ENCODE measurements around the gene GRM2.

The GRM2 gene

GRCh38 chr3:51702156-51702555 is 4.7 kb upstream of the GRM2 start:
- Histone ChIP-seq H3K9me3 (no peaks in the 10 kb centered on the region), H3K27me3 (peaks cover 10% of the 10 kb centered on the region), H3K36me3 (peaks cover 86% of the 10 kb centered on the region), H3K4me3 (ENCODE audit: low read depth in 1 of 2, low read length in 1 of 2) (no peak overlapping the region), H3K4me1 (ENCODE audit: control insufficient read depth in 1 of 2, insufficient read depth in 1 of 2, low read depth in 1 of 2, low read length in 1 of 2) (no peaks in the 10 kb centered on the region), H3K27ac (no peak overlapping the region)
- TF ChIP-seq, protein P1, sequence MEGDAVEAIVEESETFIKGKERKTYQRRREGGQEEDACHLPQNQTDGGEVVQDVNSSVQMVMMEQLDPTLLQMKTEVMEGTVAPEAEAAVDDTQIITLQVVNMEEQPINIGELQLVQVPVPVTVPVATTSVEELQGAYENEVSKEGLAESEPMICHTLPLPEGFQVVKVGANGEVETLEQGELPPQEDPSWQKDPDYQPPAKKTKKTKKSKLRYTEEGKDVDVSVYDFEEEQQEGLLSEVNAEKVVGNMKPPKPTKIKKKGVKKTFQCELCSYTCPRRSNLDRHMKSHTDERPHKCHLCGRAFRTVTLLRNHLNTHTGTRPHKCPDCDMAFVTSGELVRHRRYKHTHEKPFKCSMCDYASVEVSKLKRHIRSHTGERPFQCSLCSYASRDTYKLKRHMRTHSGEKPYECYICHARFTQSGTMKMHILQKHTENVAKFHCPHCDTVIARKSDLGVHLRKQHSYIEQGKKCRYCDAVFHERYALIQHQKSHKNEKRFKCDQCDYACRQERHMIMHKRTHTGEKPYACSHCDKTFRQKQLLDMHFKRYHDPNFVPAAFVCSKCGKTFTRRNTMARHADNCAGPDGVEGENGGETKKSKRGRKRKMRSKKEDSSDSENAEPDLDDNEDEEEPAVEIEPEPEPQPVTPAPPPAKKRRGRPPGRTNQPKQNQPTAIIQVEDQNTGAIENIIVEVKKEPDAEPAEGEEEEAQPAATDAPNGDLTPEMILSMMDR (IDR thresholded peaks at IDR 0.05): no peak

DNA sequence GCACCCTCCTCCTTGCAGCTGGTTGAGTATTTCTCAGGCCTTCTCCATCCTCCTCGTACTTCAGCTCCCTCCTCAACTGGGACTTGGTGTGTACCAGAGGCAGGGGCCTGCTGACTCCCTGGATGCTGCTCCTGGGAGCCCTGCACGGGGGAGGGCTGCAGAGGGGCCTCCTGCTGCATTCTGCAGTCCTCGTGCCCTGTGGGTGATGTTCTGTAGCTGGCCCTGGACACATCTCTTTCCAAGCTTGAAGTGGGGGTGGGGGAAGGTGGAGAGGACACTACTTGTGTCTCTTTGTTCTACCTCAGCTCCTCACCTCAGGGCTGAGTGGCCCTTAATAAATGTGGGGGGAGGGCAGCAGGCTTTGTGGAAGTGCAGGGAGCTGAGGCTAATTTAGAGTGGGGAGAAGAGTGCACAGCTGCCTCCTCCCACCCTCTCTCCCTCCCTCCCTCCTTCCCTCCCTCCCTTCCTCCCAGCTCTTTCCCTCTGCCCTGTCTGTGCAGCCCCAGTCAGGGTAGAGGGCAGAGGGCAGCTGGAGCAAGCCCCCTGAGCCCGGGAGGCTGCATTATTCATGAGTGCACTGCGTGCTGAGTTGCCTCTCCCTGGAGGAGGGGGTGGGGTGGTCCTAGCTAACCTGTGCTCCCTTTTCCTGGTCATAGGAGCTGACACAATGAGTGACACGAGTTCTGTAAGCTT is 3.7 kb upstream of the GRM2 start:
- no peak overlapping the region for H3K4me3 ChIP-seq (ENCODE audit: low read depth in 1 of 2, low read length in 1 of 2)
- peaks cover 21% of the 10 kb centered on the region for H3K27me3 ChIP-seq
- H3K9me3 ChIP-seq: no peaks in the 10 kb centered on the region
- peaks cover 76% of the 10 kb centered on the region for H3K36me3 ChIP-seq
- TF ChIP-seq, protein P1 (IDR thresholded peaks at IDR 0.05): no peak
- H3K27ac ChIP-seq: no peak overlapping the region
- H3K4me1 ChIP-seq (ENCODE audit: control insufficient read depth in 1 of 2, insufficient read depth in 1 of 2, low read depth in 1 of 2, low read length in 1 of 2): no peaks in the 10 kb centered on the region

DNA sequence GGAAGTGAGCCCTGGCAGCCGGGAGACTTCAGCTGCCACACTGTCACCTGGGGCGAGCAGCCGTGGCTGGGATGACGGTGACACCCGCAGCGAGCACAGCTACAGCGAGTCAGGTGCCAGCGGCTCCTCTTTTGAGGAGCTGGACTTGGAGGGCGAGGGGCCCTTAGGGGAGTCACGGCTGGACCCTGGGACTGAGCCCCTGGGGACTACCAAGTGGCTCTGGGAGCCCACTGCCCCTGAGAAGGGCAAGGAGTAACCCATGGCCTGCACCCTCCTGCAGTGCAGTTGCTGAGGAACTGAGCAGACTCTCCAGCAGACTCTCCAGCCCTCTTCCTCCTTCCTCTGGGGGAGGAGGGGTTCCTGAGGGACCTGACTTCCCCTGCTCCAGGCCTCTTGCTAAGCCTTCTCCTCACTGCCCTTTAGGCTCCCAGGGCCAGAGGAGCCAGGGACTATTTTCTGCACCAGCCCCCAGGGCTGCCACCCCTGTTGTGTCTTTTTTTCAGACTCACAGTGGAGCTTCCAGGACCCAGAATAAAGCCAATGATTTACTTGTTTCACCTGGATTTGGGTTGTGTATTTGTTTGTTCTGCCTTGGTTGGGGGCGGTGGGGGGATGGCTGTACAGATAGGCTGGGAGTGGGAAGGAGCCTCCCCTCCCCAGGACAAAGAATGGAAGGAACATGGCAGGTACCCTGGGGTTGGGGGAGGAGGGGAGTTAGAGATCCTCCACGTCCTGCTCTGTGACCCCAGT is 2.9 kb upstream of the GRM2 start:
- no peak overlapping the region for H3K27ac ChIP-seq
- H3K27me3 ChIP-seq: peaks cover 25% of the 10 kb centered on the region
- H3K36me3 ChIP-seq: peaks cover 68% of the 10 kb centered on the region
- H3K4me3 ChIP-seq (ENCODE audit: low read depth in 1 of 2, low read length in 1 of 2): no peak overlapping the region
- H3K9me3 ChIP-seq: no peaks in the 10 kb centered on the region
- H3K4me1 ChIP-seq (ENCODE audit: control insufficient read depth in 1 of 2, insufficient read depth in 1 of 2, low read depth in 1 of 2, low read length in 1 of 2): no peaks in the 10 kb centered on the region
- TF ChIP-seq, protein P1 (IDR thresholded peaks at IDR 0.05): no peak

DNA sequence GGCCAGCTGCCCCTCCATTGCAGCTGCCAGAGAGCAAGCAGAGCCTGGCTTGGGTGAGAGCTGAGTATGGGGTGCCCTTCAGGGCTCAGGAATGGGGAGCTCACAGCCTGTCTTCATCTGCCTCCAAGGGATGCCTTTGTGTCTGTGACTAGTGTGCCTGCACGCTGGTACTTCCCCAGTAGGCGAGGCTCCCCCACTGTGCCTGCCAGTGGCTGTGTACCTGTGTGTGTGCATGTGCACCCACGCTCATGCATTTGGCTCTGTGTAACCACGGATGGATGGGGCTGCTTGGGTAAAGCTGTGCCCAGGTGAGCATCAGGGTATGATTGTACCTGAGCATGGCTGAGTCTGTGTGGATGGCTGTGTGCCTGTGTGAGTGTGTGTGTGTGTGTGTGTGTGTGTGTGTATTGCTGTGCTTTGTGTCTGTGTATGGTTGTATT is 2.3 kb upstream of the GRM2 start:
- Histone ChIP-seq H3K27me3 (peaks cover 25% of the 10 kb centered on the region), H3K4me1 (ENCODE audit: control insufficient read depth in 1 of 2, insufficient read depth in 1 of 2, low read depth in 1 of 2, low read length in 1 of 2) (no peaks in the 10 kb centered on the region), H3K9me3 (no peaks in the 10 kb centered on the region), H3K27ac (no peak overlapping the region), H3K36me3 (peaks cover 63% of the 10 kb centered on the region), H3K4me3 (ENCODE audit: low read depth in 1 of 2, low read length in 1 of 2) (no peak overlapping the region)
- TF ChIP-seq, protein P1 (IDR thresholded peaks at IDR 0.05): no peak

- TF ChIP-seq, protein P1 (IDR thresholded peaks at IDR 0.05): no peak
- H3K27me3 ChIP-seq: peaks cover 25% of the 10 kb centered on the region
- H3K36me3 ChIP-seq: peaks cover 53% of the 10 kb centered on the region
- no peaks in the 10 kb centered on the region for H3K4me1 ChIP-seq (ENCODE audit: control insufficient read depth in 1 of 2, insufficient read depth in 1 of 2, low read depth in 1 of 2, low read length in 1 of 2)
- H3K4me3 ChIP-seq (ENCODE audit: low read depth in 1 of 2, low read length in 1 of 2): no peak overlapping the region
- H3K9me3 ChIP-seq: no peaks in the 10 kb centered on the region
- no peak overlapping the region for H3K27ac ChIP-seq
Observed at GRCh38 chr3:51705276-51706020, 1.4 kb upstream of the GRM2 start.

All from neutrophil (primary cell).